NCI-H510A (cell line): ENCODE measurements around the gene AP2A2.
A peak's percentile ranks its signal among the peaks of the same experiment; 100 is the strongest.

Experiments
- DNase-seq: peaks from one replicate; lab custom pipeline; 2025; lab: John Stamatoyannopoulos, UW

AP2A2 gene

GRCh38 chr11:996681-997080 lies 71.0 kb downstream of the AP2A2 start:
- DNase-seq: no peak

GRCh38 chr11:997907-998306 lies 72.2 kb downstream of the AP2A2 start:
- no peak for DNase-seq

GRCh38 chr11:999009-999408 lies 73.3 kb downstream of the AP2A2 start:
- no peak for DNase-seq

GRCh38 chr11:1000357-1001278 lies 74.9 kb downstream of the AP2A2 start:
- DNase-seq: no peak

GRCh38 chr11:1001617-1002405 lies 76.1 kb downstream of the AP2A2 start:
- no peak for DNase-seq

- no peak for DNase-seq
Observed at GRCh38 chr11:1002406-1002984, 76.8 kb downstream of the AP2A2 start.

- no peak for DNase-seq
Observed at GRCh38 chr11:1003159-1003558, 77.5 kb downstream of the AP2A2 start.

- peak; percentile 83 for DNase-seq
Observed at GRCh38 chr11:1005928-1006327, 80.3 kb downstream of the AP2A2 start.

GRCh38 chr11:1006762-1007161 lies 81.1 kb downstream of the AP2A2 start:
- DNase-seq: peak; percentile 79

GRCh38 chr11:1007279-1007678 lies 81.6 kb downstream of the AP2A2 start:
- DNase-seq: no peak

- peak; percentile 57 for DNase-seq
Observed at GRCh38 chr11:1008001-1008802, 82.5 kb downstream of the AP2A2 start.

- DNase-seq: no peak
Observed at GRCh38 chr11:1008803-1009145, 83.1 kb downstream of the AP2A2 start.

- no peak for DNase-seq
Observed at GRCh38 chr11:1009371-1009770, 83.7 kb downstream of the AP2A2 start.

GRCh38 chr11:1009991-1010390 lies 84.3 kb downstream of the AP2A2 start:
- DNase-seq: no peak

GRCh38 chr11:1010551-1011319 lies 85.1 kb downstream of the AP2A2 start:
- DNase-seq: no peak

GRCh38 chr11:1011320-1011698 lies 85.6 kb downstream of the AP2A2 start:
- peak; percentile 54 for DNase-seq

- no peak for DNase-seq
Observed at GRCh38 chr11:1012291-1012690, 86.6 kb downstream of the AP2A2 start.

- DNase-seq: peak; percentile 76
Observed at GRCh38 chr11:1012740-1013630, 87.3 kb downstream of the AP2A2 start.

- no peak for DNase-seq
Observed at GRCh38 chr11:1013631-1013935, 87.9 kb downstream of the AP2A2 start.

GRCh38 chr11:1014276-1014675 lies 88.6 kb downstream of the AP2A2 start:
- no peak for DNase-seq
